ENCODE data around the gene DUSP6.

DUSP6 gene

DNA sequence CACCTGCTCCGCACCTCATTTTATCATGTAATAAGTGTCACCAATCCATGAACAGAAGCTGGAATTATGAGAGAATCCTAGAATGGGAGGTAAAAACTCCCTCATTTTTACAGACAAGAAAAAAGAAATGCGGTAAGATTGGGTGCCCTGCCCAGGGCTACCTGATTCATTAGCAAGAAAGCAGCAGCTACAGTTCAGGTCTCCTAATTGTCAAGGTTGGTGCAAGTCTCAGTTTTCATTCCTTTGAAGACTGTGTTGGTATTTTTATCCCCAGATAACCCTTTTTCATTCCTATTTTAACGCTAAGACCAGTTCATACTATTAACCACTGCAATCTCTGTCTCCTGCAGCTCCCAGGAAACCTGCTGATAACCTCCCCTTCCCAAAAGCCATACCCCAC is 6.9 kb downstream of the DUSP6 start:
- H3K27me3 ChIP-seq, result no peaks in the 10 kb centered on the region
- H3K36me3 ChIP-seq, result peaks cover 24% of the 10 kb centered on the region
- TF ChIP-seq, protein P1, sequence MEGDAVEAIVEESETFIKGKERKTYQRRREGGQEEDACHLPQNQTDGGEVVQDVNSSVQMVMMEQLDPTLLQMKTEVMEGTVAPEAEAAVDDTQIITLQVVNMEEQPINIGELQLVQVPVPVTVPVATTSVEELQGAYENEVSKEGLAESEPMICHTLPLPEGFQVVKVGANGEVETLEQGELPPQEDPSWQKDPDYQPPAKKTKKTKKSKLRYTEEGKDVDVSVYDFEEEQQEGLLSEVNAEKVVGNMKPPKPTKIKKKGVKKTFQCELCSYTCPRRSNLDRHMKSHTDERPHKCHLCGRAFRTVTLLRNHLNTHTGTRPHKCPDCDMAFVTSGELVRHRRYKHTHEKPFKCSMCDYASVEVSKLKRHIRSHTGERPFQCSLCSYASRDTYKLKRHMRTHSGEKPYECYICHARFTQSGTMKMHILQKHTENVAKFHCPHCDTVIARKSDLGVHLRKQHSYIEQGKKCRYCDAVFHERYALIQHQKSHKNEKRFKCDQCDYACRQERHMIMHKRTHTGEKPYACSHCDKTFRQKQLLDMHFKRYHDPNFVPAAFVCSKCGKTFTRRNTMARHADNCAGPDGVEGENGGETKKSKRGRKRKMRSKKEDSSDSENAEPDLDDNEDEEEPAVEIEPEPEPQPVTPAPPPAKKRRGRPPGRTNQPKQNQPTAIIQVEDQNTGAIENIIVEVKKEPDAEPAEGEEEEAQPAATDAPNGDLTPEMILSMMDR (IDR thresholded peaks at IDR 0.05), result no peak
- peak overlapping the region; percentile 49 to 73 for H3K4me3 ChIP-seq (ENCODE audit: low read depth in 1 of 2, low read length in 1 of 2)
- H3K27ac ChIP-seq, result peak overlapping the region; percentile 97
- H3K9me3 ChIP-seq, result no peaks in the 10 kb centered on the region
- H3K4me1 ChIP-seq (ENCODE audit: control insufficient read depth in 1 of 2, insufficient read depth in 1 of 2, low read depth in 1 of 2, low read length in 1 of 2), result peaks cover 61% of the 10 kb centered on the region in 2 experiments

DNA sequence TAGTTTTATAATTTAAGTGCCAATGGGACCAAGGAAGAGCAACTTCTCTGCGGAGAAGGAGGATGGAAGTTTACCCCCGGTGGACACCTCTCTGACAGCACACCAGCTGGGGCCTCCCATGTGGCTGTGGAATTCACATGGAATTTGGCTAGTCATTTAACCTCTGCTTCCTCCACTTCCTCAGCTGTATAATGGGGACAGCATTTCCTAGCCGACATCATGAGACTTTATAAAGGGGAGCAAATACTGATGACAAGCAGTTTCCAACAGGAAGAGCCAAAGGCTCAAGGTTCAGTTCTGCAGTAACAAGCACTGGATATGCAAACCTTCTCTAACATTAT is 7.5 kb downstream of the DUSP6 start:
- TF ChIP-seq, protein P1 (IDR thresholded peaks at IDR 0.05), result no peak
- no peak overlapping the region for H3K4me3 ChIP-seq (ENCODE audit: low read depth in 1 of 2, low read length in 1 of 2)
- H3K4me1 ChIP-seq (ENCODE audit: control insufficient read depth in 1 of 2, insufficient read depth in 1 of 2, low read depth in 1 of 2, low read length in 1 of 2), result peaks cover 56 to 58% of the 10 kb centered on the region in 2 experiments
- H3K27ac ChIP-seq, result peak overlapping the region; percentile 97
- H3K27me3 ChIP-seq, result no peaks in the 10 kb centered on the region
- H3K36me3 ChIP-seq, result peaks cover 18% of the 10 kb centered on the region
- H3K9me3 ChIP-seq, result no peaks in the 10 kb centered on the region

DNA sequence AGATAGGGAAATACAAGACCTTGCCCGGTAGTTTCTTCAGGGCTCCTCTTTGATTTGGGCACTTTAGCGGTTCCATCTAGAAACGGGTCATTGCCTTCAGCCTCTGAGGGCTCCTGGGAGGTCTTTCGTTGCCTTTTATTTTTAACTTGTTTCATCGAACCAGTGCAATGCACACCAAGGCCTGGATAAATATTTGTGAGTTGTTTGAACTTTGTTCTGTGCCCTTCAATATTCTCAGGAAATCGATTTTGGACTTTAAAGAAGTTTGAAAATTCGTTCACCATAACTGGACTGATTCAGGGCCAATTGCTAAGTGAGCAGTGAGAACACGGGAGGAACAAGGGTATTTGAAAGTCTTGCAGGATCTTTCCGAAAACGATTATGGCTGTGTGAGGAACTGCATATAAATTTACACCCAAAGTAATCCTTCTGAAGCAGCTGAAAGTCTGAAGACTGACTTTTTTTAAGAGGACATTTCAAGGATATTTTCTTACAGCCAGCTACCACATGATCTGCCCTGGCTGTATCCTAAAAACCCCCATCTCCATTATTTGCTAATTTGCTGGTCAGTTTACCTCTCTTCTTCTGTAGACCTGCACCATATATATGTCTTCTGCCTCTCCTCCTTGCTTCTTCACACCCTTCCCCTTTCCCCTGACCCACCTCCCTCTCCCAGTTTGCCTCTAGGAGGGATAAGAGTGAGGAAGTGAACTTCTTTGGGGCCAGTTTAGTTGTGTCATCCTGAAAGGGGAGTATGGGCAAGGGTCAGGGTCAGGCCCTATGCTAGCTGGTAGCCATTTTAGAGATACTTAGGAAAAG is 8.0 kb downstream of the DUSP6 start:
- Histone ChIP-seq H3K4me1 (ENCODE audit: control insufficient read depth in 1 of 2, insufficient read depth in 1 of 2, low read depth in 1 of 2, low read length in 1 of 2) (peaks cover 50 to 52% of the 10 kb centered on the region in 2 experiments), H3K27ac (peak overlapping the region; percentile 97), H3K9me3 (no peaks in the 10 kb centered on the region), H3K4me3 (ENCODE audit: low read depth in 1 of 2, low read length in 1 of 2) (no peak overlapping the region), H3K36me3 (peaks cover 13% of the 10 kb centered on the region), H3K27me3 (no peaks in the 10 kb centered on the region)
- TF ChIP-seq, protein P1 (IDR thresholded peaks at IDR 0.05), result no peak

DNA sequence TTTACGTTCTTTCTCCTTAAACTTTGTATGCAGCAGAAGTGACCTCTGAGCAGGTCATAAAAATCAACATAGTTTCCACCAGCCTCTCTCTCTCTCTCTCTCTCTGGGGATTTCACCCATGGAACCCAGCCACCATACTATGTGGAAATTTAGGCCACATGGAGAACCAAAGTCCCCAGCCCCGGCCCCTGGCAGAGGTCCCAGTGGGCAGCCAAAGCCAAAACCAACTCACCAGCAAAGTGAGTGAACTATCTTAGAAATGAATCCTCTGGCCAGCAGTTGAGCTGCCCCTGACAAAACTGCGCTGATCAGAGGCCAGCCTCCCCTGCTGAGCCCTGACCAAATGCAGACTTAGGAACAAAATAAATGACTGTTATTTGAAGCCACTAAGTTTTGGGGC is 9.2 kb downstream of the DUSP6 start:
- no peaks in the 10 kb centered on the region for H3K9me3 ChIP-seq
- peaks cover 2% of the 10 kb centered on the region for H3K36me3 ChIP-seq
- no peak overlapping the region for H3K4me3 ChIP-seq (ENCODE audit: low read depth in 1 of 2, low read length in 1 of 2)
- TF ChIP-seq, protein P1 (IDR thresholded peaks at IDR 0.05), result no peak
- no peaks in the 10 kb centered on the region for H3K27me3 ChIP-seq
- peaks cover 39 to 41% of the 10 kb centered on the region in 2 experiments for H3K4me1 ChIP-seq (ENCODE audit: control insufficient read depth in 1 of 2, insufficient read depth in 1 of 2, low read depth in 1 of 2, low read length in 1 of 2)
- H3K27ac ChIP-seq, result no peak overlapping the region

DNA sequence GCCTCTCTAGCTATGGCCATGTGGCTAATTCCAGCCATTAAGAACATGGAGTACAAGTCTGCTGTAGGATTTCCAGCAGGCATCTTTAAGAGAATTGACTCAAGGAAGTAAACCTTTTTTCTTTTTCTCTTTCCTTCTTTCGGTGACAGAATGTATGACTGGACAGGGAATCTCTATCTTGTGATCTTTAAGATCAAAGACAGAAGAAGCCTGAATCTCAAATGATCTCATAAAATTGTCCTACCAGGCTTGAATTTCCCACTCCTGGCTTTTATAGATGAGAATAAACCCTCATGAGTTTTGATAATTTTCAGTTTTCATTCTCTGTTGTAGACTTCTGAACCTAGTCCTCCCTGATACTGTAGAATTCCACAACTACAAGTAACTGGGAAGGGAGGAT is 11.4 kb downstream of the DUSP6 start:
- Histone ChIP-seq H3K4me3 (ENCODE audit: low read depth in 1 of 2, low read length in 1 of 2) (no peak overlapping the region), H3K36me3 (no peaks in the 10 kb centered on the region), H3K4me1 (ENCODE audit: control insufficient read depth in 1 of 2, insufficient read depth in 1 of 2, low read depth in 1 of 2, low read length in 1 of 2) (peaks cover 16 to 18% of the 10 kb centered on the region in 2 experiments), H3K27me3 (no peaks in the 10 kb centered on the region), H3K9me3 (no peaks in the 10 kb centered on the region), H3K27ac (no peak overlapping the region)
- TF ChIP-seq, protein P1 (IDR thresholded peaks at IDR 0.05), result no peak
